Osteocyte (in vitro differentiated cells): Measurements from ENCODE around the gene DTWD2. TPM values are rescaled to one million over a fixed set of nuclear protein-coding genes. Genes with fewer than 3 reads are reported as not detected.

ENCODE experiments used
- DNase-seq: peaks from one replicate; pipeline ENCODE4 v3.0.0; 2021; ENCODE audit warnings: mixed read lengths; ENCODE audit not compliant: unreplicated experiment; ENCODE audit errors: extremely low spot score
- H3K27ac Mint-ChIP-seq: one replicate; pipeline ENCODE4 v1.8.0; 2021; ENCODE audit warnings: mild to moderate bottlenecking, mixed read lengths; ENCODE audit not compliant: unreplicated experiment
- H3K27me3 Mint-ChIP-seq: one replicate; pipeline ENCODE4 v1.8.0; 2021; ENCODE audit warnings: mixed read lengths; ENCODE audit not compliant: unreplicated experiment
- H3K36me3 Mint-ChIP-seq: one replicate; pipeline ENCODE4 v1.8.0; 2021; ENCODE audit warnings: mixed read lengths; ENCODE audit not compliant: unreplicated experiment
- H3K4me1 Mint-ChIP-seq: one replicate; pipeline ENCODE4 v1.8.0; 2021; ENCODE audit warnings: mixed read lengths; ENCODE audit not compliant: unreplicated experiment
- H3K4me3 Mint-ChIP-seq: one replicate; pipeline ENCODE4 v1.8.0; 2021; ENCODE audit warnings: mild to moderate bottlenecking, moderate library complexity, mixed read lengths; ENCODE audit not compliant: unreplicated experiment
- H3K9me3 Mint-ChIP-seq: one replicate; pipeline ENCODE4 v1.8.0; 2021; ENCODE audit warnings: mixed read lengths; ENCODE audit not compliant: unreplicated experiment
- total RNA-seq: library from RNA; stranded (reverse); gene quantifications from 2 replicates; pipeline ENCODE4 v1.2.1, GENCODE V29; 2021
- TF ChIP-seq, protein P1 (sequence below): fragments of 200-600 bp; sonication (generic); IDR thresholded peaks from 2 replicates; pipeline ENCODE4 v1.5.0; 2021; ENCODE audit warnings: antibody characterized with exemption, mild to moderate bottlenecking, moderate library complexity

Gene DTWD2
- total RNA-seq, 1 donor from 2014 or later: 5.8 TPM

DNA sequence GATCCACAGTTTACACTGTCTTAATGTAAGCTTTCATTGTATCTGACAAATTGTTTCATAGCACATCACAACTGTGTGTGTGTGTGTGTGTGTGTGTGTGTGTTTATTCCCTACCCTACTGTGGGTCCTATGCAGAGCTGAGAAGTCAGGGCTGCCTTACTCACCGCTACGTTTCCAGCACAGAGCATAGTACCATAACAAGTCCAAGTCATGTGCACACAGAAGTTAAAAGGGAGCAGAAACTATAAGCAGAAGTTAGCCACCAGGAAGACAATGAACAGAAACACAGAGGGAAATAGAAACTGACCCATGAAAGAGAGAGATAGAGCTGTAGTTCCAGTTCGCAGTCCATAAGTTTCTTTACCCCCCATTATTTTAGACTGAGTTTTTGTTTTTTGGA lies 44.3 kb upstream of the DTWD2 start:
- Mint-ChIP-seq H3K27ac (no peak overlapping the region), H3K27me3 (no peaks in the 10 kb centered on the region), H3K36me3 (no peaks in the 10 kb centered on the region), H3K4me3 (no peak overlapping the region), H3K4me1 (peaks cover 8% of the 10 kb centered on the region), H3K9me3 (no peaks in the 10 kb centered on the region)
- DNase-seq: no peak
- TF ChIP-seq, protein P1, sequence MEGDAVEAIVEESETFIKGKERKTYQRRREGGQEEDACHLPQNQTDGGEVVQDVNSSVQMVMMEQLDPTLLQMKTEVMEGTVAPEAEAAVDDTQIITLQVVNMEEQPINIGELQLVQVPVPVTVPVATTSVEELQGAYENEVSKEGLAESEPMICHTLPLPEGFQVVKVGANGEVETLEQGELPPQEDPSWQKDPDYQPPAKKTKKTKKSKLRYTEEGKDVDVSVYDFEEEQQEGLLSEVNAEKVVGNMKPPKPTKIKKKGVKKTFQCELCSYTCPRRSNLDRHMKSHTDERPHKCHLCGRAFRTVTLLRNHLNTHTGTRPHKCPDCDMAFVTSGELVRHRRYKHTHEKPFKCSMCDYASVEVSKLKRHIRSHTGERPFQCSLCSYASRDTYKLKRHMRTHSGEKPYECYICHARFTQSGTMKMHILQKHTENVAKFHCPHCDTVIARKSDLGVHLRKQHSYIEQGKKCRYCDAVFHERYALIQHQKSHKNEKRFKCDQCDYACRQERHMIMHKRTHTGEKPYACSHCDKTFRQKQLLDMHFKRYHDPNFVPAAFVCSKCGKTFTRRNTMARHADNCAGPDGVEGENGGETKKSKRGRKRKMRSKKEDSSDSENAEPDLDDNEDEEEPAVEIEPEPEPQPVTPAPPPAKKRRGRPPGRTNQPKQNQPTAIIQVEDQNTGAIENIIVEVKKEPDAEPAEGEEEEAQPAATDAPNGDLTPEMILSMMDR: no peak

DNA sequence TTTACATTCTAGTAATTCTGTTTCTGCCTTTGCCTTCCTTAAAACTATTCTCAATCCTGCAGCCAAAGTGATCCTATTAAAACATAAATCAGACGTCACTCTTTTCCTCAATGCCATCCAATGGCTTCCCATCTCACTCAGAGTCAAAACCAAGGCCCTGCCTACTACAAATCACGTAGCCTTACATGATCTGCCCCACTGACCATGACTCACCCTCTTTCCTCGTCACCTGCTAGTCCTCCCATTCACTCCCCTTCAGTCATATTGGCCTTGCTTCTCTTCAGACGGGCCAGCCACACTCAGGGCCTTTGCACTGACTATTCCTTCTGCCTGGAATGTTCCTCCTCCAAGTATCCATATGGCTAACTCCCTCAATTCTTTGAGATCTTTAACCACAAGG lies 43.6 kb upstream of the DTWD2 start:
- DNase-seq: no peak

DNA sequence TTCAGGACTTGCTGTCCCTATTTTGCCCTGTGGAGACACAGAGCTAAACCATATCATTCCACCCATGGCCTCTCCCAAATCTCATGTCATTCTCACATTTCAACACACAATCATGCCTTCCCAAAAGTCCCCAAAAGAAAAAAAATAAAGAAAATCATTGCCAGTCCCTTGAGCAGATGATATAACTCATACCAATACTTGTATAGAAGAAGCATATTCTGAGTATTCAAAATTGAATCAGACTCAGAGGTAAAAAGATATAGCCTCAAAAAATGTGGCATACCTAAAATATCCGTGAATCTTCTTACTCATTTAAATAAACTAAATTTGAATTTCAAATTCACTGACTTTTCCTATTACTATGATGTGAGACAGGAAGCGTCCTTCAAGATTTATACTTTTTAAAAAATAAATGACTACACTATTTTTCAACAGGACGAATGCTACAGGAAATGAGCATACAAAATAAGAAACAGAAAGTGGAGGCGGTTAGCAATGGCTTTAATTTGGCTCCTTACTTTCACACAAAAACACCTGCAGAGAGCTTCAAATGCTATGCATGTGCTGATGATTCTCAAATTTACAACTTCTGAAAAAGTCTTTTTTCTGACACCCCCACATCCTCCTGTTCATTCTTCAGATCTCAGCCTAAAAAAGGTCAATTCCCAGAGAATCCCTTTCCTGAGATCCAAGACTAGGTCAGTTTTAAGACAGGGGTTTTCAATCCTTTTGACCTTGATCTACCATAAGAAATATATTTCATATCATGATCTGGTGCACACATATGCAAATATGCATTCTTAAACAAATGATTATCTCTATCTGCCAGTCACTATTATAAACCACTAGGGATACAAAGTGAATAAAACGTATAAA lies 42.9 kb upstream of the DTWD2 start:
- Mint-ChIP-seq H3K9me3 (no peaks in the 10 kb centered on the region), H3K4me1 (peaks cover 8% of the 10 kb centered on the region), H3K4me3 (no peak overlapping the region), H3K27ac (no peak overlapping the region), H3K36me3 (no peaks in the 10 kb centered on the region), H3K27me3 (no peaks in the 10 kb centered on the region)
- TF ChIP-seq, protein P1: no peak
- no peak for DNase-seq

More for the DNA sequence above, 43.6 kb upstream of the DTWD2 start:
- Mint-ChIP-seq H3K27ac (no peak overlapping the region), H3K4me3 (no peak overlapping the region), H3K4me1 (peaks cover 8% of the 10 kb centered on the region), H3K9me3 (no peaks in the 10 kb centered on the region), H3K27me3 (no peaks in the 10 kb centered on the region), H3K36me3 (no peaks in the 10 kb centered on the region)
- TF ChIP-seq, protein P1: no peak

DNA sequence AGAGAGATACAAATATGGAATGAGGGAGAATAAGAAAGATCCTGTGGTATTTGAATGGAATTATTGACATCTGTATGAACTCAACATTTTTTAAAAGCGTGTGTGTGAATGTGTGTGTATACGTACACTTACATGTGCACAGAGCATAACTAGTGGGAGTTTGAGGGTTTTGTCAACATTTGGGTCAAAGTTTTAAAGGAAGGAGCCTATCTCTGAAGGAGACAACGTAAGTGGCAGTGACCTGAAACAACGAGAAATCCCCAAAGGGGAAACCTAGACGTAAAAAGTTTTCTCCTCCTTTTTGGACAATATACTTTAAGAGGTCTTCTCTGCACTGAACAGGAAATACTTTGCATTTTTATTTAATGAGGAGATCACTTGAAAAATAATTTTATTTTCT lies 40.2 kb upstream of the DTWD2 start:
- DNase-seq: no peak
- H3K36me3 Mint-ChIP-seq: no peaks in the 10 kb centered on the region
- H3K27me3 Mint-ChIP-seq: no peaks in the 10 kb centered on the region
- H3K9me3 Mint-ChIP-seq: peaks cover 4% of the 10 kb centered on the region
- no peak overlapping the region for H3K4me3 Mint-ChIP-seq
- H3K27ac Mint-ChIP-seq: no peak overlapping the region
- TF ChIP-seq, protein P1: no peak
- peaks cover 5% of the 10 kb centered on the region for H3K4me1 Mint-ChIP-seq

DNA sequence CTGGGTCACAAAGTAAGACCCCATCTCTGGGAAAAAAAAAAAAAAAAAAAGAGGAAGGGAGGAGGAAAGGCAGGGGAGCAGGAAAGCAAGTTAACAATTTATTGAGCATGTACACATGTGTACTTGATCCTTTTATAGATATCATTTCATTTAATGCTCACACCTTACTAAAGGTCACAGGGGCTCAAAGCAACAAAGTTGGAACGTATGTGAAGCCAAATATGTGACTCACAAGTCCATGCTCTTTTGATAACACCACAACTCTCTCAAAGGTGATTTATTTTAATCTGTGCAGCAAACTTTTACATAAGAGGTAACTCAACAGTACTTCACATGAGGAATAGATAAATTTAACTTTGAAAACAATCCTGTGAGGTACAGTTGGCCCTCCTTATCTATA lies 34.4 kb upstream of the DTWD2 start:
- H3K4me1 Mint-ChIP-seq: peaks cover 3% of the 10 kb centered on the region

More for the DNA sequence above, 34.4 kb upstream of the DTWD2 start:
- H3K27me3 Mint-ChIP-seq: no peaks in the 10 kb centered on the region
- H3K4me3 Mint-ChIP-seq: no peak overlapping the region
- H3K27ac Mint-ChIP-seq: no peak overlapping the region
- peaks cover 4% of the 10 kb centered on the region for H3K9me3 Mint-ChIP-seq
- DNase-seq: no peak
- TF ChIP-seq, protein P1: no peak
- no peaks in the 10 kb centered on the region for H3K36me3 Mint-ChIP-seq
